ENCODE data around the gene KCNQ2.

- TF ChIP-seq YY1 (IDR thresholded peaks at IDR 0.05; ENCODE audit: low read depth, low read length) (no peak), RB1 (IDR thresholded peaks at IDR 0.05; ENCODE audit: borderline replicate concordance) (no peak), CTCF (IDR thresholded peaks at IDR 0.05 in 2 of 3, conservative IDR thresholded peaks at IDR 0.05 in 1 of 3; ENCODE audit: control insufficient read depth in 2 of 3, extremely low read depth in 1 of 3, insufficient read depth in 1 of 3, low read depth in 3 of 3, low read length in 3 of 3) (no peak), BRCA1 (IDR thresholded peaks at IDR 0.05; ENCODE audit: low read depth, low read length) (no peak), KDM1A (IDR thresholded peaks at IDR 0.05; ENCODE audit: borderline replicate concordance) (no peak)
- TF ChIP-seq, protein P1, sequence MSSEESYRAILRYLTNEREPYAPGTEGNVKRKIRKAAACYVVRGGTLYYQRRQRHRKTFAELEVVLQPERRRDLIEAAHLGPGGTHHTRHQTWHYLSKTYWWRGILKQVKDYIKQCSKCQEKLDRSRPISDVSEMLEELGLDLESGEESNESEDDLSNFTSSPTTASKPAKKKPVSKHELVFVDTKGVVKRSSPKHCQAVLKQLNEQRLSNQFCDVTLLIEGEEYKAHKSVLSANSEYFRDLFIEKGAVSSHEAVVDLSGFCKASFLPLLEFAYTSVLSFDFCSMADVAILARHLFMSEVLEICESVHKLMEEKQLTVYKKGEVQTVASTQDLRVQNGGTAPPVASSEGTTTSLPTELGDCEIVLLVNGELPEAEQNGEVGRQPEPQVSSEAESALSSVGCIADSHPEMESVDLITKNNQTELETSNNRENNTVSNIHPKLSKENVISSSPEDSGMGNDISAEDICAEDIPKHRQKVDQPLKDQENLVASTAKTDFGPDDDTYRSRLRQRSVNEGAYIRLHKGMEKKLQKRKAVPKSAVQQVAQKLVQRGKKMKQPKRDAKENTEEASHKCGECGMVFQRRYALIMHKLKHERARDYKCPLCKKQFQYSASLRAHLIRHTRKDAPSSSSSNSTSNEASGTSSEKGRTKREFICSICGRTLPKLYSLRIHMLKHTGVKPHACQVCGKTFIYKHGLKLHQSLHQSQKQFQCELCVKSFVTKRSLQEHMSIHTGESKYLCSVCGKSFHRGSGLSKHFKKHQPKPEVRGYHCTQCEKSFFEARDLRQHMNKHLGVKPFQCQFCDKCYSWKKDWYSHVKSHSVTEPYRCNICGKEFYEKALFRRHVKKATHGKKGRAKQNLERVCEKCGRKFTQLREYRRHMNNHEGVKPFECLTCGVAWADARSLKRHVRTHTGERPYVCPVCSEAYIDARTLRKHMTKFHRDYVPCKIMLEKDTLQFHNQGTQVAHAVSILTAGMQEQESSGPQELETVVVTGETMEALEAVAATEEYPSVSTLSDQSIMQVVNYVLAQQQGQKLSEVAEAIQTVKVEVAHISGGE (CRISPR knock-in tag; IDR thresholded peaks at IDR 0.05): no peak
- TF ChIP-seq, protein P2, sequence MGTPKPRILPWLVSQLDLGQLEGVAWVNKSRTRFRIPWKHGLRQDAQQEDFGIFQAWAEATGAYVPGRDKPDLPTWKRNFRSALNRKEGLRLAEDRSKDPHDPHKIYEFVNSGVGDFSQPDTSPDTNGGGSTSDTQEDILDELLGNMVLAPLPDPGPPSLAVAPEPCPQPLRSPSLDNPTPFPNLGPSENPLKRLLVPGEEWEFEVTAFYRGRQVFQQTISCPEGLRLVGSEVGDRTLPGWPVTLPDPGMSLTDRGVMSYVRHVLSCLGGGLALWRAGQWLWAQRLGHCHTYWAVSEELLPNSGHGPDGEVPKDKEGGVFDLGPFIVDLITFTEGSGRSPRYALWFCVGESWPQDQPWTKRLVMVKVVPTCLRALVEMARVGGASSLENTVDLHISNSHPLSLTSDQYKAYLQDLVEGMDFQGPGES (IDR thresholded peaks at IDR 0.05): no peak
These were observed 45.2 kb downstream of the KCNQ2 start for GRCh38 chr20:63427206-63427605.
